Ectodermal cell (in vitro differentiated cells): ENCODE results near the gene DNAJC8.

ENCODE experiments used
- H3K27ac ChIP-seq: 2 replicates; pipeline ENCODE4 v1.7.0; 2013; ENCODE audit warnings: mild to moderate bottlenecking, low read depth, low read length; ENCODE audit not compliant: insufficient read depth, poor library complexity, severe bottlenecking
- H3K27me3 ChIP-seq: 2 replicates; pipeline ENCODE4 v1.7.0; 2013; ENCODE audit warnings: mild to moderate bottlenecking, low read length; ENCODE audit not compliant: insufficient read depth, control insufficient read depth, poor library complexity, severe bottlenecking
- H3K36me3 ChIP-seq: one replicate; pipeline ENCODE4 v1.7.0; 2013; ENCODE audit warnings: low read length; ENCODE audit not compliant: control insufficient read depth, insufficient read depth
- H3K4me1 ChIP-seq: one replicate; pipeline ENCODE4 v1.7.0; 2013; ENCODE audit warnings: low read length; ENCODE audit not compliant: control insufficient read depth, insufficient read depth
- H3K4me3 ChIP-seq: 2 replicates; pipeline ENCODE4 v1.7.0; 2013; ENCODE audit warnings: low read depth, low read length, control low read depth; ENCODE audit not compliant: insufficient read depth
- H3K9me3 ChIP-seq: 2 replicates; pipeline ENCODE4 v1.7.0; 2013; ENCODE audit warnings: mild to moderate bottlenecking, low read length, moderate library complexity; ENCODE audit not compliant: control insufficient read depth
- WGBS, 2 experiments: methylation state at CpG; one replicate each; pipeline ENCODE4 v1.1.7; 2013; ENCODE audit warnings: missing lambda C conversion rate in 2 of 2; 5-methylcytosine and 5-hydroxymethylcytosine counted together

DNAJC8 gene

DNA sequence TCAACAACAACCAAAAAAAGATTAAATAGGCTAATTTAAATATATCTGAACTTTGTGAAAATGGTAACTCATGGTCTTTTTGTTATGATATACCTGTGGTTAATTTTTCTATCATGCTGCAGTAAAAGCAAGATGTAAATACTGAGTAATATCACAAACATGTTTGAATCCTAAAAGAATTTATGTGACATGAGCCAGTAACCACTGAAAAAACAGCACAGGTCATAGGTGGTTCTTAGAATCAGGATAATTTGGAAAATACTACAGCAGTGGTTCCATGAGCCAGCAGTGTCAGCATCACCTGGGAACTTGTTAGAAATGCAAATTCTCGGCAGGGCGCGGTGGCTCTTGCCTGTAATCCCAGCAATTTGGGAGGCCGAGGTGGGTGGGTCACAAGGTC is 7.2 kb upstream of the DNAJC8 start:
- H3K27ac ChIP-seq: no peak overlapping the region
- peaks cover 5% of the 10 kb centered on the region for H3K36me3 ChIP-seq
- 92 to 96% methylated on average over 4 of the region's 4 CpGs for WGBS, 2 experiments
- peaks cover 6% of the 10 kb centered on the region for H3K4me1 ChIP-seq
- H3K4me3 ChIP-seq: no peak overlapping the region
- no peaks in the 10 kb centered on the region for H3K9me3 ChIP-seq
- no peaks in the 10 kb centered on the region for H3K27me3 ChIP-seq

DNA sequence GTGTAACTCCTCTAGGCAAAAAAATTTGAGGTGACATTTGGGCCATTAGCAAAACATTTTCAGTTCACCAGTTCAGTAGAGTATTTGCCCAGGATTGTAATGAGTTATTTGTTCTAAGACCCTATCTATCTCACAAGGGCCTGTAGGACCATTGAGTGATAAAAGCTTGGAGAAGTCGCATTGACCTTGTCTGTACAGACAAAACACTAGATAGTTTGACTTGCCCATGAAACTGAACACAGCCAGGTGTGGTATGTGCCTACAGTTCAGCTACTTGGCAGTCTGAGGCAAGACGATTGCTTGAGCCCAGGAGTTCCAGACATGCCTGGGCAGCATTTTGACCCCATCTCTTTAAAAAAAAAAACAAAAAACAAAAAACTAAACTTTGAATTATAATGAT is 6.2 kb upstream of the DNAJC8 start:
- 79 to 86% methylated on average over 2 of the region's 2 CpGs for WGBS, 2 experiments
- Histone ChIP-seq H3K4me3 (no peak overlapping the region), H3K9me3 (no peaks in the 10 kb centered on the region), H3K36me3 (peaks cover 5% of the 10 kb centered on the region), H3K4me1 (peaks cover 6% of the 10 kb centered on the region), H3K27ac (no peak overlapping the region), H3K27me3 (no peaks in the 10 kb centered on the region)

- no peaks in the 10 kb centered on the region for H3K27me3 ChIP-seq
- no peak overlapping the region for H3K27ac ChIP-seq
- 11 to 14% methylated on average over 20 of the region's 20 CpGs for WGBS, 2 experiments
- peak overlapping the region; percentile 97 for H3K4me3 ChIP-seq
- peaks cover 6% of the 10 kb centered on the region for H3K4me1 ChIP-seq
- H3K36me3 ChIP-seq: peaks cover 5% of the 10 kb centered on the region
- no peaks in the 10 kb centered on the region for H3K9me3 ChIP-seq
These were observed 4.0 kb upstream of the DNAJC8 start for GRCh38 chr1:28236656-28237322.

- WGBS, 2 experiments: 0% methylated on average over 60 of the region's 60 CpGs
These were observed 3.2 kb upstream of the DNAJC8 start, which contains the start of gene ATP5IF1 for GRCh38 chr1:28235755-28236655. TSS of gene ATP5IF1 (plus strand) at chr1:28236124. CDS start at chr1:28236184, 60 bp downstream.

GRCh38 chr1:28233264-28233606 is 406 bp upstream of the DNAJC8 start:
- no peak overlapping the region for H3K4me3 ChIP-seq
- WGBS, 2 experiments: 81 to 83% methylated on average over 14 of the region's 14 CpGs

More at GRCh38 chr1:28235755-28236655, 3.2 kb upstream of the DNAJC8 start, which contains the start of gene ATP5IF1:
- H3K4me1 ChIP-seq: peaks cover 6% of the 10 kb centered on the region
- H3K4me3 ChIP-seq: peak within 1 kb of the TSS; percentile 97
- H3K9me3 ChIP-seq: no peaks in the 10 kb centered on the region
- peaks cover 5% of the 10 kb centered on the region for H3K36me3 ChIP-seq
- no peaks in the 10 kb centered on the region for H3K27me3 ChIP-seq
- H3K27ac ChIP-seq: no peak within 1 kb of the TSS

DNA sequence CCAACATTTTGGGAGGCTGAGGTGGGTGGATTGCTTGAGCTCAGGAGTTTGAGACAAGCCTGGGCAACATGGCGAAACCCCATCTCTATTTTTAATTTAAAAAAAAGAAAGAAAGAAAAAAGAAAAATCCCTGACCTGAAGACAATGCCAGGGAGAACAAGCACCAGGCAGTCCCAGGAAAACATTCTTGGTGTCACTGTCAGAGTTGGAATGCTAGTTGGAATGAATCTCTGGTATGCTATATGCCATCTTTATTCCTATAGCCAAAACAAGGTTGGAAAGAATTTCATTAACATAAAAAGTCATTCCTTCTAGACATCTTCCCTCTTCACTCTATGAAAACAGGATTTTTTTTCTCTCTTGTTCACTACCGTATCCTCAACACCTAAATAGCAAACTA is 2.8 kb downstream of the DNAJC8 start:
- Histone ChIP-seq H3K36me3 (peaks cover 23% of the 10 kb centered on the region), H3K27ac (no peak overlapping the region), H3K4me3 (no peak overlapping the region), H3K9me3 (no peaks in the 10 kb centered on the region), H3K27me3 (no peaks in the 10 kb centered on the region), H3K4me1 (no peaks in the 10 kb centered on the region)
- 83 to 100% methylated on average over 1 to 2 of the region's 2 CpGs for WGBS, 2 experiments

More at GRCh38 chr1:28233264-28233606, 406 bp upstream of the DNAJC8 start:
- Histone ChIP-seq H3K4me1 (peaks cover 6% of the 10 kb centered on the region), H3K27me3 (no peaks in the 10 kb centered on the region), H3K36me3 (peaks cover 13% of the 10 kb centered on the region), H3K27ac (no peak overlapping the region), H3K9me3 (no peaks in the 10 kb centered on the region)

- H3K27ac ChIP-seq: no peak overlapping the region
- H3K36me3 ChIP-seq: peaks cover 29% of the 10 kb centered on the region
- no peak overlapping the region for H3K4me3 ChIP-seq
- no peaks in the 10 kb centered on the region for H3K4me1 ChIP-seq
- H3K9me3 ChIP-seq: no peaks in the 10 kb centered on the region
- no peaks in the 10 kb centered on the region for H3K27me3 ChIP-seq
These were observed 3.7 kb downstream of the DNAJC8 start for GRCh38 chr1:28229089-28229488.

GRCh38 chr1:28213315-28213714 is 19.5 kb downstream of the DNAJC8 start:
- no peak overlapping the region for H3K27ac ChIP-seq
- WGBS, 2 experiments: 66 to 80% methylated on average over 2 of the region's 2 CpGs
- H3K36me3 ChIP-seq: peaks cover 8% of the 10 kb centered on the region
- no peak overlapping the region for H3K4me3 ChIP-seq
- H3K4me1 ChIP-seq: no peaks in the 10 kb centered on the region
- H3K9me3 ChIP-seq: no peaks in the 10 kb centered on the region
- no peaks in the 10 kb centered on the region for H3K27me3 ChIP-seq

DNA sequence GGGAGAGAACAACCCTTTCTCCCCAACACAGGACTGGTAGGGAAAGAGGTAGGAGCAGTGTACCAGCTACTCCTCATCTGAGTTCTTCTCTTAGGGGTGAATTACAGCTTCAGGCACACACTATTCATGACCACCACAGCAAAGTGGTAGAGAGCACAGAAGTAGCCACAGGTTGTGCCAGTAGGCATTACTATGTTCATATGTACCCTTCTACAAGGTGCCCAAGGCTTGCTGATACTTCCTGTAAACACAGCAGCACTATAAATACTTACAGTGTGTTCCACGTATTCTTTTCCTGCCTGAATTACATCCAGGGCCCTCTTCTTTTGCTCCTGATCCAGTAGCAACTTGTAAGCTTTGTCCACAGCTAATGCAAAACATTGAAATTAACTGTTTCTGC is 23.1 kb downstream of the DNAJC8 start:
- WGBS, 2 experiments: 92 to 95% methylated on average over 1 of the region's 1 CpG
- H3K9me3 ChIP-seq: no peaks in the 10 kb centered on the region
- no peak overlapping the region for H3K4me3 ChIP-seq
- H3K27ac ChIP-seq: no peak overlapping the region
- H3K4me1 ChIP-seq: no peaks in the 10 kb centered on the region
- no peaks in the 10 kb centered on the region for H3K27me3 ChIP-seq
- H3K36me3 ChIP-seq: peaks cover 8% of the 10 kb centered on the region

DNA sequence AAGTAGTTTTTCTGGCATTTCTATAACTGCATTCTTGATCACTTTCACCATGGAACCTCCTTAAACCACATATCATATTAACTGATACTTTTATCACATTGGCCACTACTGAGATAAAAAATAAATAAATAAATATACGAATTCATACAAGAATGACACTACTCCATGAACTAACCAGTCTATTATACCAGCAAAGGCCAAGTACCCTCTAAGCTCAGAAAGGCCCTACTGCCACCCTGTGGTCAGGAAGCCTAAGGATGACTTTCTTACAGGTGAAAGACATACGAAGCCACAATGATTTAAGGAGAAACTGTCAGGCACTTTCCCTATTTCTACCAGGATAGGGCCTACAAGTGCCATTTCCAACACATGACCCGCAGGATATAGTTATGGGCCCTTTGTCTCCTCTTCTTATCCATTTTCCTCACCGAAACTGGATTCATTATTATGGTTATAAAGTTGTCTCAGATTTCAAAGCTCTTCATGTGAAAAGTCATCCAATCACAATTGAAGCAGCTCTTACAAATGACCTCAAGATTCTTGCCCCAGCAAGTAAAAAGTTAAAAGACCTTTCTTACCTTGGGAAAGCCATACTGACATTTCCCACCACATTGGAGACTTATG is 23.9 kb downstream of the DNAJC8 start:
- no peaks in the 10 kb centered on the region for H3K9me3 ChIP-seq
- no peak overlapping the region for H3K27ac ChIP-seq
- peaks cover 1% of the 10 kb centered on the region for H3K36me3 ChIP-seq
- no peaks in the 10 kb centered on the region for H3K27me3 ChIP-seq
- WGBS, 2 experiments: 62 to 81% methylated on average over 4 of the region's 4 CpGs
- H3K4me1 ChIP-seq: no peaks in the 10 kb centered on the region
- H3K4me3 ChIP-seq: no peak overlapping the region
